KG1 (cell line): ENCODE results near the gene ALDH3A2.

ENCODE experiments used
- DNase-seq: peaks from one replicate; lab custom pipeline; 2025; lab: John Stamatoyannopoulos, UW

Gene ALDH3A2

DNA sequence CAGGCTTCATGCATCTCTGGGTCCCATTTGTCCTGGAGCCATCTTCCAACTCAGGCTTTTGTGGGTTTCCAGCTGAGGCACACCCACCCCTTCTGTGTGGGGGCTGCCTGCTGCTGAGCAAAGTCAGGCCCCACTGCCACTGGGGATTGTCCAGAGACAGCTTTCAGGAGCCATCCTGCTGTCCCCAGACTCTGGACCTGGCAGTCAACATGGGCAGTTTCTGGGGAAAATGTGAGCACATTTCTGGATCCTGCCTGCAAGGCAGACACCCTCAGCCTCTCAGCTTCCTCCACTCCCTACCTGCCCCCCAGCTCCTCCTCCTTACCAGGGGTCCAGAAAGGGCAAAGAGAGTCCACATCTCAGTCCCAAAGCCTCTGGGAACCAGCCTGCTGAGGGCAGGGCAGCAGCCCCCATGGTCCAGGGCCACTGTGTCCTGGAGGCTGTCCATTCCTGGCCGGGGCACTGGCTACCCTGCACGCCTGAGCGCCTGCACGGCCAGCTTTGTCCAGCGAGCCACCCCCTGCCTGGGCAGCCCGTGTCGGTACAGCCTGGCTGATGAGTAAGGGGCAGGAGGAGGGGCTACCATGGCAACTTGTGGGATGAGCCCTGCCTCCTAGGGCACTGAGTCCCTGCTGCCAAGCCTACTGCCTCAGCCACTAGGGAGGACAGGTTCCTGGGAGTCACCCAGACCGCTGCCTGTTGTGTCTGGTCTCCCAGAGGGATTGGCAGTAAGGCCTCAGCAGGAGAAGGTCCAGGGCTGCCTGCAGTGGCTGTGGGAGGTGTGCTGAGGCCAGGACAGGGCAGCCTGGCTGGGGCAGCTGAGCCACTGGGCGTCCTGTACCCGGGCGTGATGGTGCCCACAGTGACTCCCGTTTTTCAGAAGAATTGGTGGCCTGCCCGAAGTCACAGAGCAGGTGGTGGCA is 67.8 kb downstream of the ALDH3A2 start, which contains the start of gene SLC47A2:
SLC47A2 (minus strand) TSS at position 477 of the 923 bp plus-strand sequence; CDS start at position 448, 29 bp downstream.
- no peak for DNase-seq

- DNase-seq = no peak
These were observed 68.4 kb downstream of the ALDH3A2 start for GRCh38 chr17:19717031-19717360.

- no peak for DNase-seq
These were observed 68.9 kb downstream of the ALDH3A2 start for GRCh38 chr17:19717411-19717908.

GRCh38 chr17:19718041-19718612 is 69.6 kb downstream of the ALDH3A2 start:
- no peak for DNase-seq

DNA sequence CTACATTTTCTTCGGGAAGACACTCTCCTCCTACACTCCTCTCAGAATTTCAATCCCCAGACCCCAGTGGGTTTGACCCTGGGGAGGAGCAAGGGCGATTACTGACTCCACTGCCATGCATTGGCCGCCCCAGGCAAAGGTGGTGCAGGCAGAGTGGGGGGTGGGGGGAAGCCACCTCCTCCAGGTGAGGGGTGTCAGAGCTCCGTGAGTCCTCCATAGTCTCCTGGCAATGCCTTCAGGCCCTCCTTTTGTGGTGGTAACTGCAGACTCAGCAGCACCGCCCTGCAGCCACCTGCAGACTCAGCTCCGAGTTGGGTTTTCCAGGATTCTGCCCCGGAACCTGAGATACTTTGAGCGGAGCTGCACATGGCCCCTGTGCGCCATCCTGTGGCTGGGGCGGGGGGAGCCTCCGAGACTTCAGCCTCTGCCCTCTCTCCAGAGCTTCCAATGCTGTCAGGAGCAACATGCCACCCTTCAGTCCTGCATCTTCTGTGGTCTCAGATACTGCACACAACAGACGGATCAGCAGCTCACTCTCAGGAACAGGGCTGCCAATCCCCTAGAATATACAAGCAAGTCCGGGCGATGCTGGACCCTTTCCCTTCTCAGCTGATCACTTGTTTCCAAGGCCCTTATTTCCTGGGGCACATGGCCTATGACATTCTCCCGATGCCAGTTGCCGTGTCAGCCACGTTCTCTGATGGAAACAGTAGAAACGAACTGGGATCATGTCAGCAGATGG is 70.2 kb downstream of the ALDH3A2 start:
- DNase-seq = no peak

DNA sequence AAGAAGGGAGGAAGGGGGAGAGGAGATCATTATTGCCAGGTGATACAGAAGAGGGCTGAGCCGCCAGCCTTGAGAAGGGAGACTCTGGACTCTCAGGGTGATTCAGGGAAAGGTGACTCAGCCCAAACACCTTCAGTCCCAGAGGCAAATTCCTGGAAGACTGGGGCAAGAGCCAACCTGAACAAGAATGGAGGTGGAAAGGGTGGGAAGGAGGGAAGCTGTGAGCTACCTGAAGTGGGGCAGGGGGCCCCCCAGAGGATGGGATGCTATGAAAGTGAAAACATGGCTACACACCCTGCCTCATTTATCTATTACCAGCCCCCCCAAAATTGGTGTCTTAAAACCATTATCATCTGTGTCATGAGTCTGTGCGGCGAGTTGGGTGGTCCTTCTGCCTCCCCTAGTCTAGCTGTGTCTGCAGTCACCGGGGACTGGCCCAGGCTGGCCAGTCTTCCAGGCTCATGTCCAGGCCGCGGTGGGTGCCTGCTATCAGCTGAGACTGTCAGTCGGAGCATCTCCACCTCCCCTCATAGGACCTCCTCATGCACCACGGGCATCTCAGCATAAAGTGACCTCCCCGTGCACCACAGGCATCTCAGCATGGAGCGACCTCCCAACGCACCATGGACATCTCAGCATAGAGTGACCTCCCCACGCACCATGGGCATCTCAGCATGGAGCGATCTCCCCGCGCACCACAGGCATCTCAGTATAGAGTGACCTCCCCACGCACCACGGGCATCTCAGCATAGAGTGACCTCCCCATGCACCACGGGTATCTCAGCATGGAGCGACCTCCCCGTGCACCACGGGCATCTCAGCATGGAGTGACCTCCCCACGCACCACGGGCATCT is 71.0 kb downstream of the ALDH3A2 start:
- DNase-seq = no peak

DNA sequence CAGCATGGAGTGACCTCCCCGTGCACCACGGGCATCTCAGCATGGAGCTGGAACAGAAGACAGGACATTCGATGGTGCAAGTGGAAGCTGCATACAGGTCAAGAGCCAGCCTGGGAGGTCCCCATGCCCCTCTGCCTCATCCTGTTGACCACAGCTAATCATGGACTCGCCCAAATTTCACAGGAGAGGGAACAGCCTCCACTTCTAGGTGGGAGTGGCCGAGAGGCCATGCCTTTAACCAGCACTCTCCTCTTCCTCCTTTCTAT is 71.6 kb downstream of the ALDH3A2 start:
- no peak for DNase-seq

DNA sequence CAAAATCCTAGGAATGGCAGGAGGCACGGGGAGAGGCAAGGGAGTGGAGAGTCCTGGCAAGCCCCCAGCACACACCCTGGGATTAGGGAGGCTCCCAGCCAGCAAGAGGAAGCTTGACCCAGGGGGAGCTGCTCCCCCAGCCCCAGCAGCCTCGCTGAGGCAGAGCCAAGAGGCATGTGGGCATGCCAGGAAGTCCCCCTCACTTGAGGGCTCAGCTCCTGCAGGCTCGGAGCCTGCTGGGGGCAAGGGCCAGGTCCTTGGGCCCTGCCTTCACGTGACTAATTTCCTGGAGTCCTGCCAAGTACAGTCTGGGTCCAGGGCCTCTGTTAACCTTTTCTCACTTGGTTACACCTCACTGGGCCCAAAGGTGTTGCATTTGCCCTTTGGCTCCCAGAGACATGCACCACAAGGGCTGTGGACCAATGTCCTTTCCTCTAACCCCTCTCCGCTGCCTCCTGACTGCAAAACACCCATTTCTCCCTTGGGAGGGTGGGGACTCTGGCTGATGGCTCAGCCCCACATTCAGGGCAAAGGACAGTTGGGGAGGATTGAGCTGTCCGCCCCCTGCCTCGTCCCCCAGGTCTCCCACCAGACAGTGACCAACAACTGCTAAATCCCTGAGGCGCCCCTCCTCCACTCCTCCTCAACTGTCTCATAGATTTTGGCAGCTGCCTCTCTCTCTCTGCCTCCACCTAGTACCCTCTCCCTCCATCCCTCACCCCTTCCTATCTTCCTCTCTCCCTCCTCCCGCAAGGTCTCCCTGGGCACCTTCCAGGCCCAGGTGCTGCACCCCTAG is 72.3 kb downstream of the ALDH3A2 start:
- DNase-seq = no peak

DNA sequence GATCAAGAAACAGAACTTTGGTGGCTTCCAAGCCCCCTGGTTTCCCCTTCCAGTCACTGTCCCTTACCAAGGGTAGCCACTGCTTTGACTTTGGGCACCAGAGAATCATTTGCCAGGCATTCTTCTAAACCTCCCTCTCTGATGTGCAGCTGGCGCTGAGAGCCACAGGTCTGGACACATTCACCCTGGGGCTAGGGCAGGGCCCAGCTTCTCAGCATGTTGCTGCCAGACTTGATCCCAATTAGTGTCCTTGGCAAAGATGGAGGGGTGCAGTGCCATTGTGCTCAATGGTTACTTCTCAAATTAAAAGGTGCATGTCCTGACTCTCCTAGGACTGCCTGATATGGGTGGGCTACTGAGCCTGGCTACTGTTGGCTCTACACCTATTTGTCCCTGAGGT is 75.4 kb downstream of the ALDH3A2 start:
- no peak for DNase-seq

GRCh38 chr17:19724501-19725420 is 76.2 kb downstream of the ALDH3A2 start:
- peak; percentile 1 for DNase-seq

DNA sequence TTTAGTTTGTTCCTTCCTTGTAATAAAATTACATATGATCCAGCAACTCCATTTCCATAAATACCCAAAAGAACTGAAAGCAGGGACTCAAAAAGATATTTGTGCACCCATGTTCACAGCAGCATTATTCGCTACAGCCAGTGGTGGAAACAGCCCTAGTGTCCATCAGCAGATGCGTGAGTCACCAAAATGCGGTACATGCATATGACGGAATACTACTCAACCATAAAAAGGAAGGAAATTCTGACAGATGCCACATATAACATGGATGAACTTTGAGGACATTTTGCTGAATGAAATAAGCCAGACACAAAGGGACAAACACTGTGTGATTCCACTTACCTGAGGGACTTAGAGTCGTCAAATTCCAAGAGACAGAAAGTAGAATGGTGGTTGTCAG is 76.9 kb downstream of the ALDH3A2 start:
- DNase-seq = no peak

DNA sequence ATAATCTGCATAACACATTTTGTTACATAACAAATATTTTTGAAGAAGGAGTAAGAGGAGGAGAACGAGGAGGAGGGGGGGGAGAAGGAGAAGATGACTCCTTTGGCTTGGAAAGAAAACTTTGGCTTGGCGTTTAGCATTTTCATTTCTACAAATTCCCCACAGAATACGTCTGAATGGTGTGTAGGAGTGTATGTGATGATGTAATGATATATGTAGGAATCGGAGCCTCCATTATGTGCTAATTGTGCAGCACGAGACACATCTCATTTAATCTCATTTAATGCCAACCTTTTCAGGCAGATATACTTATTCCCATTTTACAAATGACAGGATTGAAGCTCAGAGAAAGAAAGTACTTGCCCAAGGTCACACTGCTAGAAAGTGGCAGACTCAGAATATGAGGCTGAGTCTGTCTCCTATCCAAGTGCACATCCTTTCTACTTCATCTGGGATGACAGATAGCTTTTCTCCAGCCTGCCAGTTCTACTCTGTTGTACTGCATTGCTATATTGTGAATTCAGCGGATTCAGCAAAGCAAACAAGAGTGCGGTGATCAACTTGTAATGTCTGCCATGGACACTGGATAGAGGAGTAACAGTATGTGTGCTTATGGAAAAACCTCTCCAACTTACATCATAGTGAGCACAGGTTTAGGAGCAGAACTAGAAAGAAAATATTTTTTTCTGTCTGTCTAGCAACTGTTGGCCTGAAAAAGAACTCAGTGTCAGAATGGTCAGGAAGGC is 78.3 kb downstream of the ALDH3A2 start:
- DNase-seq = no peak
